ENCODE data around the gene RPP40. TPM values are rescaled to one million over a fixed set of nuclear protein-coding genes. Genes with fewer than 3 reads are reported as not detected.

The RPP40 gene
- total and polyA plus RNA-seq, 2 of the 13 experiments (the other 11 are each of a cell fraction or from before 2014, with no cell fraction given): 18.0 to 41.2 TPM

DNA sequence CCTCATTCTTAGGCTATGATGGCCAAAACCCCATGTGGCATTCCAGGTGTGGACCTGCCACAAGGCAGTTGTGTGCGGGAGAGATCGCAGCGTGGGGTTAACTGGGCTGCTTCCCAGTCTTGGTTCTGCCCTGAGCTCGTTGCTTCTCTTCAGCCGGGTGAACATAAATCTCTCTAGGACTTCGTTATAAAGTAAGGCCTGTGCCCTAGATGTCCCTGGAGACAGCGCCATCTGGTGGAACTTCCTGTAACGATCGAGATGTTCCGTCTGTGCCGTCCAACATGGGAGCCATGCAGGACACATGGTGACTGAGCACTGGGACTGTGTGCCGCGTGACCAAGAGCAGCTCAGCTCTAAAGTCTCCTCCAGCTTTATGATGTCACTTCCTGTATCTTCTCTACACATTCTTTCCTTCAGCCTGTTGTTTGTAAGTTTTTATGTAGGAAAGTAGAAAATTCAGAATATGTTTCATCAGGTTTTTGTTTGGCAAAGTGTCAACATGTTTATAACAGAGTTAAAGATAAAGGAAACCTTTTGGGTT, 26.8 kb upstream of the RPP40 start (continued):
- TF ChIP-seq, protein P1, sequence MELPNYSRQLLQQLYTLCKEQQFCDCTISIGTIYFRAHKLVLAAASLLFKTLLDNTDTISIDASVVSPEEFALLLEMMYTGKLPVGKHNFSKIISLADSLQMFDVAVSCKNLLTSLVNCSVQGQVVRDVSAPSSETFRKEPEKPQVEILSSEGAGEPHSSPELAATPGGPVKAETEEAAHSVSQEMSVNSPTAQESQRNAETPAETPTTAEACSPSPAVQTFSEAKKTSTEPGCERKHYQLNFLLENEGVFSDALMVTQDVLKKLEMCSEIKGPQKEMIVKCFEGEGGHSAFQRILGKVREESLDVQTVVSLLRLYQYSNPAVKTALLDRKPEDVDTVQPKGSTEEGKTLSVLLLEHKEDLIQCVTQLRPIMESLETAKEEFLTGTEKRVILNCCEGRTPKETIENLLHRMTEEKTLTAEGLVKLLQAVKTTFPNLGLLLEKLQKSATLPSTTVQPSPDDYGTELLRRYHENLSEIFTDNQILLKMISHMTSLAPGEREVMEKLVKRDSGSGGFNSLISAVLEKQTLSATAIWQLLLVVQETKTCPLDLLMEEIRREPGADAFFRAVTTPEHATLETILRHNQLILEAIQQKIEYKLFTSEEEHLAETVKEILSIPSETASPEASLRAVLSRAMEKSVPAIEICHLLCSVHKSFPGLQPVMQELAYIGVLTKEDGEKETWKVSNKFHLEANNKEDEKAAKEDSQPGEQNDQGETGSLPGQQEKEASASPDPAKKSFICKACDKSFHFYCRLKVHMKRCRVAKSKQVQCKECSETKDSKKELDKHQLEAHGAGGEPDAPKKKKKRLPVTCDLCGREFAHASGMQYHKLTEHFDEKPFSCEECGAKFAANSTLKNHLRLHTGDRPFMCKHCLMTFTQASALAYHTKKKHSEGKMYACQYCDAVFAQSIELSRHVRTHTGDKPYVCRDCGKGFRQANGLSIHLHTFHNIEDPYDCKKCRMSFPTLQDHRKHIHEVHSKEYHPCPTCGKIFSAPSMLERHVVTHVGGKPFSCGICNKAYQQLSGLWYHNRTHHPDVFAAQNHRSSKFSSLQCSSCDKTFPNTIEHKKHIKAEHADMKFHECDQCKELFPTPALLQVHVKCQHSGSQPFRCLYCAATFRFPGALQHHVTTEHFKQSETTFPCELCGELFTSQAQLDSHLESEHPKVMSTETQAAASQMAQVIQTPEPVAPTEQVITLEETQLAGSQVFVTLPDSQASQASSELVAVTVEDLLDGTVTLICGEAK (IDR thresholded peaks at IDR 0.05): no peak
- TF ChIP-seq, protein P1 (CRISPR knock-in tag; IDR thresholded peaks at IDR 0.05): no peak
- no peak for TF ChIP-seq MZF1 (CRISPR knock-in tag; IDR thresholded peaks at IDR 0.05; ENCODE audit: borderline replicate concordance)
- TF ChIP-seq, protein P2, sequence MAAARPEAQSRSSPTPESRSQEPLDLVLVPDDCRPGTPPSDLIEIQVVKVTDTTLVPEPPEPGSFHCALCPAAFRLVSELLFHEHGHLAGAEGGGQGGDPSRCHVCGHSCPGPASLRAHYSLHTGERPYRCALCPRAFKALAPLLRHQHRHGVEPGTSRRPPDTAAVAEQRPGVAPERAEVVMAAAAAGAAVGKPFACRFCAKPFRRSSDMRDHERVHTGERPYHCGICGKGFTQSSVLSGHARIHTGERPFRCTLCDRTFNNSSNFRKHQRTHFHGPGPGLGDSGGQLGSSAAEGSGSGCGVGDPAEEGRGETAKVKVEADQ (CRISPR knock-in tag; IDR thresholded peaks at IDR 0.05; ENCODE audit: borderline replicate concordance): 0 out of 2 replicates have a peak, but pooled peaks have one; percentile 39
- TF ChIP-seq ZHX1 (CRISPR knock-in tag; IDR thresholded peaks at IDR 0.05; ENCODE audit: low read depth): 0 out of 2 replicates have a peak, but pooled peaks have one; percentile 36
- peak; percentile 36; the same call in 1 of the 2 replicates for TF ChIP-seq ZNF558 (CRISPR knock-in tag; IDR thresholded peaks at IDR 0.05; ENCODE audit: borderline replicate concordance)
- 0 out of 2 replicates have a peak, but pooled peaks have one; percentile 71 for TF ChIP-seq ZNF792 (CRISPR knock-in tag; IDR thresholded peaks at IDR 0.05)
- peak; percentile 68; the same call in 1 of the 2 replicates for TF ChIP-seq ZNF205 (CRISPR knock-in tag; IDR thresholded peaks at IDR 0.05)
- no peak for TF ChIP-seq ZNF768 (CRISPR knock-in tag; IDR thresholded peaks at IDR 0.05)
- no peak for TF ChIP-seq SMARCE1 (IDR thresholded peaks at IDR 0.05; ENCODE audit: borderline replicate concordance)
- no peak for TF ChIP-seq FOXJ3 (CRISPR knock-in tag; IDR thresholded peaks at IDR 0.05; ENCODE audit: borderline replicate concordance)
- TF ChIP-seq GATAD2A (CRISPR knock-in tag; IDR thresholded peaks at IDR 0.05): peak; percentile 75
- peak; percentile 80 for TF ChIP-seq ZBTB38 (CRISPR knock-in tag; IDR thresholded peaks at IDR 0.05)
- TF ChIP-seq ZNF121 (CRISPR knock-in tag; IDR thresholded peaks at IDR 0.05): 0 out of 2 replicates have a peak, but pooled peaks have one; percentile 23
- 0 out of 2 replicates have a peak, but pooled peaks have one; percentile 41 for TF ChIP-seq SNAPC5 (CRISPR knock-in tag; IDR thresholded peaks at IDR 0.05; ENCODE audit: borderline replicate concordance)
